Measurements from ENCODE around the gene PHACTR3.

The PHACTR3 gene

DNA sequence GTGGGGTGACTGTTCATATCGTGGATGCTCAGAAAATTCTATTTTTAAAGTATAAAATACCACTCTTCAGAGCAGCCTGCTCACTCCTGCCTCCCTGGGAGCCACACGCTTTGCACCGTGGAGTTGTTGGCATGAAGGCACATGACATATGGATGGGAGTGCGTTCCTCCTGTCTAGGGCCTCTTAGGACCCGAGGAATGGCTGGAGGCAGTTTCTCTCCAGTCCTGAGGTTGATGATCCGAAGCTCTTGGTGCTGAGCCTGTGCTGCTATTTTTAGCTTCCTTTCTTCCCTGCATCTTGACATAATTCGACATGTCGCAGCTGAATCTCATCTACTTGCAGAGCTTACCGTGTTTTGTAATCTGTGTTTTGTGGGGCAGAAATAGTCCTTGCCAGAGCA, 73.9 kb downstream of the PHACTR3 start:
- CTCF ChIA-PET, result no interaction called here
- Mint-ChIP-seq H3K27ac (no peak overlapping the region), H3K9me3 (no peaks in the 10 kb centered on the region), H3K4me1 (no peaks in the 10 kb centered on the region), H3K27me3 (peaks cover 14% of the 10 kb centered on the region), H3K4me3 (no peak overlapping the region), H3K36me3 (no peaks in the 10 kb centered on the region)
- DNase-seq, result no peak

DNA sequence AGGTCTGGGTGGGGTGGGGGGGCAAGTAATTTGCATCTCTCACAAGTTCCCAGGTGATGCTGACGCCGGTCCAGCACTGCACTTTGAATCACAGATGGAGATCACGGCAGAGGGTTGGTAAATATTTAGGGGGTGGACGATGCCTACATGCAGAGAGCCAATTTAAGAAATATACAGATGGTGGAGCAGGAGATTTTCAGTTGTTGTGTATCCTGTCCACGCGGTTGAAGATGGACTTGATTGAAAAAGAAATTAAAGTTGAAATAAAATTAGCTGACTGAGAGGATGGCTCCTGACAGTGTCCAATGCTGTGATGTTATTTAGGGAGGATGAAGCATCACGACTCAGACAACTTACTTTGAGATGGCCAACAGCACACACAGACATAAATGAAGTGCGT, 74.6 kb downstream of the PHACTR3 start:
- no peaks in the 10 kb centered on the region for H3K36me3 Mint-ChIP-seq
- no peak overlapping the region for H3K4me3 Mint-ChIP-seq
- H3K27me3 Mint-ChIP-seq, result peaks cover 14% of the 10 kb centered on the region
- H3K9me3 Mint-ChIP-seq, result no peaks in the 10 kb centered on the region
- no peaks in the 10 kb centered on the region for H3K4me1 Mint-ChIP-seq
- CTCF ChIA-PET, result no interaction called here
- no peak overlapping the region for H3K27ac Mint-ChIP-seq
- no peak for DNase-seq

DNA sequence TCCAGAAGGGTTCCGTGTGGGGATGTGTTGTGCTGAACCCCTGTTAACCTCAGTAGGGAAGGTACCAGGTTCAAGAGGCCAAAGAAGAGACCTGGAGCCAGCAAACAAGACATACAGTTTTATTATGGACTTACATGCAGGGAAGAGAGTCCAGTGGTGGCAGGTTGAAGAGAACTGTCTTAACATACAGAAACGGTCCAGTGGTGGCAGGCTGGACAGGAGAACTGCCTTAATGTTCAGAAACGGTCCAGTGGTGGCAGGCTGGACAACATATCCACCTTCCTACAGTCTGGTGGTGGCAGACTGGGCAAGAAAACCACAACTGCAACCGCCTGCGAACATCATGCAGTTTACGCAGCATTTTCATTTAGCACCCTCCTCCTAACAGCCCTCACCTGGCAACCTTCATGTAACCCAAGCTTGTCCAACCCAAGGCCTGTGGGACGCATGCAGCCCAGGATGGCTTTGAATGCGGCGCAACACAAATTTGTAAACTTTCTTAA, 75.9 kb downstream of the PHACTR3 start:
- H3K4me1 Mint-ChIP-seq, result no peaks in the 10 kb centered on the region
- CTCF ChIA-PET, result no interaction called here

DNA sequence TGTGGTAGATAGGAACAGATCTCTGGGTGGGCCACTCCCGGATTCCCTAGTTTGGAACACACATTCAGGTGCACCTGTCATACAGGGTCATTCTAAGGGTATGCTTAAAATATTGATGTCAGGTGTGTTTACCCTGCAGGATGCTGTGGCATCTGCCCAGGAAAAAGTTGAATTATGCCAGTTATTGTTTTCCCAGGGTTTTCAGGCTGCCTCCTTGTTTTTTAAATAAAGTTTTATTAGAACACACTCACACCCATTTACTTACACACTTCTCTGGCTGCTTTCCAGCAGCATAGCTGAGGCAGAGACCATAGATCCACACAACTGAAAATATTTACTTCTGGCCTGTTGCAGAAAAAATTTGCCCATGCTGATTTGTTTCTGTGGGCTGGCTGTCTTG, 76.5 kb downstream of the PHACTR3 start:
- DNase-seq, result no peak
- Mint-ChIP-seq H3K36me3 (no peaks in the 10 kb centered on the region), H3K4me1 (no peaks in the 10 kb centered on the region), H3K9me3 (no peaks in the 10 kb centered on the region), H3K27me3 (peaks cover 14% of the 10 kb centered on the region), H3K4me3 (no peak overlapping the region), H3K27ac (no peak overlapping the region)
- CTCF ChIA-PET, result no interaction called here

More for the DNA sequence above, 75.9 kb downstream of the PHACTR3 start:
- Mint-ChIP-seq H3K4me3 (no peak overlapping the region), H3K36me3 (no peaks in the 10 kb centered on the region), H3K27me3 (peaks cover 14% of the 10 kb centered on the region), H3K27ac (no peak overlapping the region), H3K9me3 (no peaks in the 10 kb centered on the region)
- DNase-seq, result no peak

DNA sequence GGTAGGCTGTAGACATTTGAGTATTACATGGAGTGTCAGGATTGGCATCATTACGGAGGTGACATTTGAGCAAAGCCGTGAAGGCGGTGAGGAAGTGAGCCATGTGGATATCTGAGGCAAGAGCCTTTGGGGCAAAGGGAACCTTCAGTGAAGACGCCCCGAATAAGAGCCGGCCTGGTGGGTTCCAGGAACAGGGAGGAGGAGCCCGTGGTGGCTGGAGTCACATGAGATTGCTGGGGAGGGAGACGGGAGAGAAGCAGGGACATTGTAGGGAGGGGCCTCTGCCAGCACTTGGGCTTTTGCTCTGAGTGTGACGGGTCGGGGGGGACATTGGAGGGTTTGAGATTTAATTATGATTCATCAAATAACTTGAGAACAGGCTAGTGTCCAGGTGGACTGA, 78.3 kb downstream of the PHACTR3 start:
- H3K9me3 Mint-ChIP-seq, result no peaks in the 10 kb centered on the region
- no peak overlapping the region for H3K27ac Mint-ChIP-seq
- no peaks in the 10 kb centered on the region for H3K4me1 Mint-ChIP-seq
- H3K27me3 Mint-ChIP-seq, result peaks cover 4% of the 10 kb centered on the region
- CTCF ChIA-PET, result no interaction called here
- DNase-seq, result no peak
- no peaks in the 10 kb centered on the region for H3K36me3 Mint-ChIP-seq
- no peak overlapping the region for H3K4me3 Mint-ChIP-seq

DNA sequence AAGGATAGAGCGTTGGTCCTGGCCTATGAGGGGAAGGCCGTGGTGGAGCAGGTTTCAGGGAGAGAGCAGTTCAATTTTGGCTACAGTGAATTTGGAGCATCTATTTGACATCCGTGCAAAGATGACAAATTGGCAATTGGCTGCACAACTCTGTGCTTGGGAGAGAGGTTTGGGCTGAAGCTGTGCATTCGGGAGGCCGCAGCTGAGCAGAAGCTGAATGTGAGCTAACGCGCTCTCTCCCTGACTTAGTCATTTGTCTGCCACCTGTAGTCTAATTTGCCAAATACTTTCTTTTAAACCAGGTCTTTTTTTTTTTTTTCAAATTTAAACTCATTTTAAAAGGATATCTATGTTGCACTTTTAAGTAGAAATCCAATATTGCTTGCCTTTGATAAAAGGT, 78.8 kb downstream of the PHACTR3 start:
- H3K4me3 Mint-ChIP-seq, result no peak overlapping the region
- CTCF ChIA-PET, result no interaction called here
- H3K9me3 Mint-ChIP-seq, result no peaks in the 10 kb centered on the region
- no peak overlapping the region for H3K27ac Mint-ChIP-seq
- DNase-seq, result no peak
- no peaks in the 10 kb centered on the region for H3K4me1 Mint-ChIP-seq
- H3K27me3 Mint-ChIP-seq, result peaks cover 4% of the 10 kb centered on the region
- H3K36me3 Mint-ChIP-seq, result no peaks in the 10 kb centered on the region

DNA sequence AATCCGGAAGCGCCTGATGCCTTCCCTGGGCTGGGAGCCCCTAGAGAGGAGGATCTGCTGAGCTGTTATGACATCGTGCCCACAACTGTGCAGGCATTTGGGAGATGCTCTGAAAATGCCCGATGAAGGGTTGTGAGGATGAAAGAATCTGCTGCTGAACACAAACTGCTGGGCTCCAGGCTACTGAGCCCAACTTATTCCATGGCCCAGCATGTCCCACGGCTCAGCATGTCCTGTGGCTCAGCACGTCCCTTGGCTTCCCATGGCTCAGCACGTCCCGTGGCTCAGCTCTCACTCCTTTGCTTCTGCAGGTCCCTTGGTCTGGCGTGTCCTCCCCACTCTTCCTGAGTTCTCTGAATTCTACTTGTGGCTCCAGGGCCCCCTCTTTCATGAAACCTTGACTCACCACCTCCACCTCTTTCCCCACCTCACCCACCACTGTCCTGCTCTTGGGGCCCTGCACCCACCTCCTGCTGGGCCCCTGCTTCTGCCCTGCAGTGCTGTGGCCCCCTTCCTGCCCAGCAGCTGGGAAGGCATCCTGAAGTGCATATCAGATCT, 80.4 kb downstream of the PHACTR3 start:
- no peaks in the 10 kb centered on the region for H3K9me3 Mint-ChIP-seq
- CTCF ChIA-PET, result no interaction called here
- DNase-seq, result no peak
- H3K27ac Mint-ChIP-seq, result no peak overlapping the region
- H3K27me3 Mint-ChIP-seq, result peaks cover 3% of the 10 kb centered on the region
- H3K4me1 Mint-ChIP-seq, result no peaks in the 10 kb centered on the region
- no peak overlapping the region for H3K4me3 Mint-ChIP-seq
- H3K36me3 Mint-ChIP-seq, result no peaks in the 10 kb centered on the region

DNA sequence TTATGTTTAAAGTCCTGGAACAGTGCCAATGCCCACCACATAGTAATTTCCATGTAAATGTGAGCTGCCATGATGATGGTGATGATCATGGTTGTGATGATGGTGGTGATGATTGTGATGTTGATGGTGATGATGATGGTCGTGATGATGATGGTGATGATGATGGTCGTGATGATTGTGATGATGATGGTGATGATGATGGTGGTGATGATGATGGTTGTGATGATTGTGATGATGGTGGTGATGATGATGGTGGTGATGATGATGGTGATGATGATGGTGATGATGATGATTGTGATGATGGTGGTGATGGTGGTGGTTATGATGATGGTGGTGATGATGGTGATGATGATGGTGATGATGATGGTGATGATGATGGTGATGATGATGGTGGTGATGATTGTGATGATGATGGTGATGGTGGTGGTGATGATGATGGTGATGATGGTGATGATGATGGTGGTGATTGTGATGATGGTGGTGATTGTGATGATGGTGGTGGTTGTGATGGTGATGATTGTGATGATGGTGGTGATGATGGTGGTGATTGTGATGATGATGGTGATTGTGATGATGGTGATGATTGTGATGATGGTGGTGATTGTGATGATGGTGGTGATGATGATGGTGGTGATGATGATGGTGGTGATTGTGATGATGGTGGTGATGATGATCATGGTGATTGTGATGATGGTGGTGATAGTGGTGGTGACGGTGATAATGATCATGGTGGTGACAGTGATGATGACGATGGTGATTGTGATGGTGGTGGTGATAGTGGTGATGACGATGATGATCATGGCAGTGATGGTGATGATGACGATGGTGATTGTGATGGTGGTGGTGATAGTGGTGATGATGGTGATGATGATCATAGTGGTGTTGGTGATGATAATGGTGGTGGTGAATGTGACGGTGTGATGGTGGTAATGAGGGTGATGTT, 82.3 kb downstream of the PHACTR3 start:
- DNase-seq, result no peak
- CTCF ChIA-PET, result no interaction called here
- H3K27ac Mint-ChIP-seq, result no peak overlapping the region

DNA sequence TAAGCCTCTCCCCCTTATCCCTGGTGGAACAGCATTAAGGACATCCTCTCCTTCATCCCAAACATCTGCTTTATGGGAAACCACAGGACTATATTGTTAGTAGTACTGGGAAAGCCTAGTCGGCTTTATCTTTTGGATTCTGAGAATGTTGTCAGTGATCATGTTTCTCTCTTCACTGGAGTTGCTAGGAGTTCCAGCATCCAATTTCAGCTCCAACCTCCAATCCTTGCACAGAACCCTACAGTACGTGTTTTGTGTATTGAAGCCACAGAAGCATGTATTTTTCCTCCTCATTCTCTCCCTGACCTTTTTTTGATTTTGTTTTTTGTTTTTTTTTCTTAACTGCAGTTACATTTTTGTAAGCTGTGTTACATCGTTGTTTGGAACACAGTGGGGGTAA, 84.0 kb downstream of the PHACTR3 start:
- H3K4me3 Mint-ChIP-seq, result no peak overlapping the region

More for the DNA sequence above, 82.3 kb downstream of the PHACTR3 start:
- Mint-ChIP-seq H3K36me3 (no peaks in the 10 kb centered on the region), H3K4me1 (no peaks in the 10 kb centered on the region), H3K9me3 (no peaks in the 10 kb centered on the region), H3K27me3 (no peaks in the 10 kb centered on the region), H3K4me3 (no peak overlapping the region)

DNA sequence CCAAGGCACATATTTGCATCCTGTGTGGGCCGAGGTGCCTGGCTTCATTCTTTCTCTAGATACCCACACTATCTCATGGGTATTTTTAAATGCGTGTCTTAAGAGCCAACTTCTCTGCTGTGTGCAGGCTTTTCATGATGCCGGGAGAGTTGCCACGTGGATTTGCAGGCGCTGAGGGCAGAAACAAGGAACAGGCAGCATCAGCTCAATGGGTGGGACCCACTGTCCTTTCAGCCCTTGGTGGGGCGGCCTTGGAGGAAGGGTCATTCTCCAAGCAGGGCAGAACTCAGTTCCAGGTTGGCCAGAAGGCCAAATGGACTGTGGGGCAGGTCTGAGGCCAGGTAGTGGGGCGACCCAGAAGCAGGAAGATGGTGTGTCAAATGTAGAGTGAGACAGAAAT, 84.7 kb downstream of the PHACTR3 start:
- no peak overlapping the region for H3K27ac Mint-ChIP-seq
- no peaks in the 10 kb centered on the region for H3K36me3 Mint-ChIP-seq
- H3K4me1 Mint-ChIP-seq, result no peaks in the 10 kb centered on the region
- no peak overlapping the region for H3K4me3 Mint-ChIP-seq
- H3K27me3 Mint-ChIP-seq, result peaks cover 4% of the 10 kb centered on the region
- H3K9me3 Mint-ChIP-seq, result no peaks in the 10 kb centered on the region
- DNase-seq, result no peak
- CTCF ChIA-PET, result no interaction called here

More for the DNA sequence above, 84.0 kb downstream of the PHACTR3 start:
- CTCF ChIA-PET, result no interaction called here
- peaks cover 4% of the 10 kb centered on the region for H3K27me3 Mint-ChIP-seq
- H3K36me3 Mint-ChIP-seq, result no peaks in the 10 kb centered on the region
- no peak overlapping the region for H3K27ac Mint-ChIP-seq
- no peak for DNase-seq
- no peaks in the 10 kb centered on the region for H3K9me3 Mint-ChIP-seq
- H3K4me1 Mint-ChIP-seq, result no peaks in the 10 kb centered on the region

DNA sequence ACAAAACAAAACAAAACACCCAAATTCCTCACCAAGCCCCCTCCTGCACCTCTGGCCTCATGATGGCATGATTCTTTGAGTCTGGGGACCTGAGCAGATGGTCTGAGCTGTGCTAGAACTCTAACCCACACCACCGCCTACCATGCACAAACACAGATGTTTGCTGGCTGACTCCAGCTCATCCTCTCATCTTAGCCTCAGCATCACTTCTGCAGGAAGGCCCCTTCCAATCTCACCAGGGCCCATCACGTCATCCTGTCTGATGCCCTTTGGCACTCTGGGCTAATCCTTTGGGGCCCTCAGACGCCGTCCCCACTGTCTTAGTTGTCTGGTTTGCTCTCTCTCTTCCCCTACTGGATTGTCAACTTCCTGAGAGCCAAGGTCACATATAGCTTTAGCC, 85.8 kb downstream of the PHACTR3 start:
- Mint-ChIP-seq H3K4me1 (no peaks in the 10 kb centered on the region), H3K27me3 (peaks cover 4% of the 10 kb centered on the region), H3K36me3 (no peaks in the 10 kb centered on the region), H3K27ac (no peak overlapping the region), H3K4me3 (no peak overlapping the region), H3K9me3 (no peaks in the 10 kb centered on the region)
- DNase-seq, result no peak
- CTCF ChIA-PET, result no interaction called here

DNA sequence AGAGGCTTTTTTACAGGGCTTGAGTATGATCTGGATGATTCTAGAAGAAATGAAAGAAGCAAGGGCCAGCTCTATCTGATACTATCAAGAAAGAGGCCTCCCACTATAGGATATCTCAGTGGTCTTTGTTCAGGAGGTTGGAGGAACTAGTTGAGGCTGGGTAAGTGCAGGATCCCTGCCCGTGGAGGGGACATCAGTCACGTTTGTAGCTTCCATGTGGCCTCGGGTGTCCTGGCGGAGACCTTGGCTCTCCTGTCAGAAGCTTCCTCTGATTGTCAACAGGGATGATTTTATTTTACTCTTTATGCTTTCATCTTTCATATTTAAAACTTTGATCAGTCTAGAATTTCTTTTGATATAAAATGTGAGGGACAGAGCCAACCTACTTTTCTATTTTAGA, 86.6 kb downstream of the PHACTR3 start:
- H3K27me3 Mint-ChIP-seq, result peaks cover 4% of the 10 kb centered on the region
- H3K4me3 Mint-ChIP-seq, result no peak overlapping the region
- H3K36me3 Mint-ChIP-seq, result no peaks in the 10 kb centered on the region
- no peaks in the 10 kb centered on the region for H3K9me3 Mint-ChIP-seq
- no peaks in the 10 kb centered on the region for H3K4me1 Mint-ChIP-seq
- H3K27ac Mint-ChIP-seq, result no peak overlapping the region
- CTCF ChIA-PET, result no interaction called here
- DNase-seq, result no peak

DNA sequence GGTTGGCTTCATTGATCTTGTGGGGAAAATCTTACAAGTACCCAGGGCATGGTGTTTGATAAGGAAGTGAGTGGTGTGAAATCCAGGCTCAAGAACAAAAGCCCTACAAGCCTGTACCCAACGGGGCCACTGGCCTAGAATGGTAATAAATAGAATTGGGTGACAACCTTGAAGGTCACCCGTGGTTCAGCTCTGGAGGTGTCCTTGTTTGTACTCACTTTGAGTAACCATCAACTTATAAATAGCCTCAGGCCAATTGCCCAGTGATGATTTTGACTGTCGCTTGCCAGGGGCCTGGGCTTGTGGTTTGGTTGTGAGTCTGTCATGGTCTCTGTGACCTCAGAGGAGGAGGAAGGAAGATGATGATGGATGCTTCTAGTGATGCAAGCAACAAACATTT, 87.8 kb downstream of the PHACTR3 start:
- Mint-ChIP-seq H3K4me1 (no peaks in the 10 kb centered on the region), H3K4me3 (no peak overlapping the region), H3K27ac (no peak overlapping the region), H3K36me3 (no peaks in the 10 kb centered on the region), H3K9me3 (no peaks in the 10 kb centered on the region), H3K27me3 (peaks cover 4% of the 10 kb centered on the region)
- CTCF ChIA-PET, result no interaction called here
- DNase-seq, result no peak

DNA sequence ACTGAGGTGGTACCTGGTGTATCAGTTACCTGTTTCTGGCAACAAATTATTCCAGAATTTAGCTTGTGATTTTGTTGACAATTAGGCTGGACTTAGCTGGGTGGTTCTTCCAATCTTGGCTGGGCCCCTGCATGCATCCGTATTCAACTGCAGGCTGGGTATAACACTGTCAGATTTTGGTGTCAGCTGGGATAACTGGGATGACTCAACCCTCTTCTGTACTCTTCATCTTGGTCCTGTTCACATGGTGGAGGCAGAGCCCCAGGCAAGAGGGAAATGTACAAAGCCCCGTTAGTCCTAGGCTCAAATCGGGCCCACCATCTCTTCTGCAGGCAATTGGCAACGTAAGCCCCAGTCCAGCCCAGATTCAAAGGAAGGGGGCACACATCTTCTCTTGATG, 89.2 kb downstream of the PHACTR3 start:
- H3K27me3 Mint-ChIP-seq, result peaks cover 4% of the 10 kb centered on the region

DNA sequence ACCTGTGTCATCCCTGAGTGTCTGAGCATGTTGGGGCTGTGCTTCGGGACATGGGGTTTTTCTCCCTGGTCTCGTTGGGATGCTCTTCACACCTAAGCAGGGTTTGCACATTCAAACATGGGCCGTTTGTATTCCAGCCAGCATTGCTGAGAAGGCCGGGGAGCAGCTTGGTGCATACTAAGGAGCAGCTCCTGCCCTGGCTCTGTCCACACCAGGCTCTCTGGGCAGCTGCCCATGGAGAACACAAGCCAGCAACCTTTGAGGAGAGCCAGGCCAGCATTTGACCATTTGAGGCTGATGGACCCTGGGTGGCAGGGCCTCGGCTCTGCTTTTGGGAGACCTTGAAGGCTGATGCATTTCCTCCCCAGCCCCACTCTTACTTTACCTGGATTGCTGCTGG, 92.1 kb downstream of the PHACTR3 start:
- Mint-ChIP-seq H3K36me3 (no peaks in the 10 kb centered on the region), H3K27me3 (peaks cover 4% of the 10 kb centered on the region), H3K9me3 (no peaks in the 10 kb centered on the region), H3K27ac (no peak overlapping the region), H3K4me3 (no peak overlapping the region), H3K4me1 (no peaks in the 10 kb centered on the region)
- DNase-seq, result no peak
- CTCF ChIA-PET, result no interaction called here

More for the DNA sequence above, 89.2 kb downstream of the PHACTR3 start:
- Mint-ChIP-seq H3K36me3 (no peaks in the 10 kb centered on the region), H3K4me3 (no peak overlapping the region), H3K27ac (no peak overlapping the region), H3K9me3 (no peaks in the 10 kb centered on the region), H3K4me1 (no peaks in the 10 kb centered on the region)
- CTCF ChIA-PET, result no interaction called here
- DNase-seq, result no peak
